Measurements from ENCODE around the gene COL5A1.
"Not testable (repeated sequence)": the region's sequence is repeated elsewhere in the genome, so short reads cannot be mapped to it uniquely, and the experiment has no call there.

The COL5A1 gene

GRCh38 chr9:134658378-134658955 lies 16.9 kb downstream of the COL5A1 start:
- Mint-ChIP-seq H3K9me3 (peaks cover 4% of the 10 kb centered on the region), H3K27ac (no peak overlapping the region)

GRCh38 chr9:134659688-134660131 lies 18.1 kb downstream of the COL5A1 start:
- Mint-ChIP-seq H3K9me3 (peaks cover 4% of the 10 kb centered on the region), H3K36me3 (no peaks in the 10 kb centered on the region), H3K4me1 (no peaks in the 10 kb centered on the region), H3K27ac (no peak overlapping the region), H3K4me3 (no peak overlapping the region), H3K27me3 (peaks cover 3% of the 10 kb centered on the region)
- DNase-seq (ENCODE audit: low spot score in 2 of 2) (no peak), ATAC-seq (ENCODE audit: low read depth) (no peak)

More at GRCh38 chr9:134658378-134658955, 16.9 kb downstream of the COL5A1 start:
- H3K36me3 Mint-ChIP-seq = no peaks in the 10 kb centered on the region
- DNase-seq (ENCODE audit: low spot score in 2 of 2) (no peak), ATAC-seq (ENCODE audit: low read depth) (no peak)
- H3K4me3 Mint-ChIP-seq = no peak overlapping the region
- H3K4me1 Mint-ChIP-seq = no peaks in the 10 kb centered on the region
- H3K27me3 Mint-ChIP-seq = peaks cover 5% of the 10 kb centered on the region

DNA sequence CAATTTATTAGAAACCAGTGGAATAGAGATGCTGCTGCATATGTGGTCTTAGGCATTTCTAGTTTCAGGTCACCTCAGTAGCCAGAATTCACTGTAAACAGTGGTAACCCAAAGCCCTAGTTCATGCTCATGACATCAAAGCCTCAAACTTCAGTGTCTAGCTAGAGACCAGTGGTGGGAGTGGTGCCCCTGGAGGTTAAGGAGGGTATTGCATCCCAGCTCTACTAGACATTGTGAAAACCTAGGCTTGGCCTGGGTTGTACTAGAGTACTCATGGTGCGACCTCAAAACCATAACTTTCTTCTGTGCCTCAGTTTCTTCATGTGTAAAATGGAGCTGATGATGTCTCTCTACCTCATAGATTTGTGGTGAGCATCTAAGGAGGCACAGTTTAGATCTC lies 18.8 kb downstream of the COL5A1 start:
- no peaks in the 10 kb centered on the region for H3K4me1 Mint-ChIP-seq
- H3K9me3 Mint-ChIP-seq = peaks cover 4% of the 10 kb centered on the region
- peaks cover 6% of the 10 kb centered on the region for H3K27me3 Mint-ChIP-seq
- no peak for ATAC-seq (ENCODE audit: low read depth)
- no peak overlapping the region for H3K27ac Mint-ChIP-seq
- no peak for DNase-seq (ENCODE audit: low spot score in 2 of 2)
- no peaks in the 10 kb centered on the region for H3K36me3 Mint-ChIP-seq
- H3K4me3 Mint-ChIP-seq = no peak overlapping the region

DNA sequence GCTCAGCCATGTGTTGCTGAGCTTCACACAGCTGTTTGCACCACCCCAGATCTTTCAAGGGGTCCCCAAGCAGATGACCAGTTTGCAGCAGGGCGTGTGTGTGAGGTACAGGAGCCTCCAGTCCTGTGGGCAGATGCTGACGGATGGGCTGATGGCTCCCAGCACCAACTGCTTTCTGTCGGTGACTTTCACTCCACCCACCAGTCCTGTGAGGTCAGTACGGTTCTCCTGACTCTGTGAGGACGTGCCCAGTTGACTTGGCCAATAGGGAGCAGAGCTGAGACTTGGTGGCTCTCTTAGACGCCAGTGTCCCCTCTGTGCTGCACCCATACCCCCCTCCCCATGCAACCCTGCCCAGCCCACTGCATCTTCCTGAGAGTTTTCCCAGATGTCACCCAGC lies 19.7 kb downstream of the COL5A1 start:
- DNase-seq (ENCODE audit: low spot score in 2 of 2) (no peak), ATAC-seq (ENCODE audit: low read depth) (no peak)
- H3K9me3 Mint-ChIP-seq = peaks cover 4% of the 10 kb centered on the region
- H3K4me1 Mint-ChIP-seq = no peaks in the 10 kb centered on the region
- H3K27ac Mint-ChIP-seq = no peak overlapping the region
- H3K4me3 Mint-ChIP-seq = no peak overlapping the region
- no peaks in the 10 kb centered on the region for H3K36me3 Mint-ChIP-seq
- H3K27me3 Mint-ChIP-seq = peaks cover 6% of the 10 kb centered on the region

GRCh38 chr9:134661791-134662142 lies 20.2 kb downstream of the COL5A1 start:
- DNase-seq (ENCODE audit: low spot score in 2 of 2) (no peak), ATAC-seq (ENCODE audit: low read depth) (no peak)
- no peaks in the 10 kb centered on the region for H3K4me1 Mint-ChIP-seq
- no peaks in the 10 kb centered on the region for H3K36me3 Mint-ChIP-seq
- no peak overlapping the region for H3K27ac Mint-ChIP-seq
- H3K4me3 Mint-ChIP-seq = no peak overlapping the region
- peaks cover 6% of the 10 kb centered on the region for H3K27me3 Mint-ChIP-seq
- H3K9me3 Mint-ChIP-seq = peaks cover 4% of the 10 kb centered on the region

GRCh38 chr9:134662143-134662876 lies 20.7 kb downstream of the COL5A1 start:
- Mint-ChIP-seq H3K27me3 (peaks cover 6% of the 10 kb centered on the region), H3K4me3 (no peak overlapping the region), H3K4me1 (no peaks in the 10 kb centered on the region), H3K36me3 (no peaks in the 10 kb centered on the region), H3K9me3 (peaks cover 4% of the 10 kb centered on the region), H3K27ac (no peak overlapping the region)
- ATAC-seq (ENCODE audit: low read depth) = no peak
- DNase-seq (ENCODE audit: low spot score in 2 of 2) = no peak

GRCh38 chr9:134663084-134663483 lies 21.5 kb downstream of the COL5A1 start:
- no peak for ATAC-seq (ENCODE audit: low read depth)
- Mint-ChIP-seq H3K36me3 (no peaks in the 10 kb centered on the region), H3K4me1 (no peaks in the 10 kb centered on the region), H3K27me3 (peaks cover 6% of the 10 kb centered on the region), H3K27ac (no peak overlapping the region), H3K4me3 (no peak overlapping the region), H3K9me3 (peaks cover 4% of the 10 kb centered on the region)
- DNase-seq (ENCODE audit: low spot score in 2 of 2) = no peak

DNA sequence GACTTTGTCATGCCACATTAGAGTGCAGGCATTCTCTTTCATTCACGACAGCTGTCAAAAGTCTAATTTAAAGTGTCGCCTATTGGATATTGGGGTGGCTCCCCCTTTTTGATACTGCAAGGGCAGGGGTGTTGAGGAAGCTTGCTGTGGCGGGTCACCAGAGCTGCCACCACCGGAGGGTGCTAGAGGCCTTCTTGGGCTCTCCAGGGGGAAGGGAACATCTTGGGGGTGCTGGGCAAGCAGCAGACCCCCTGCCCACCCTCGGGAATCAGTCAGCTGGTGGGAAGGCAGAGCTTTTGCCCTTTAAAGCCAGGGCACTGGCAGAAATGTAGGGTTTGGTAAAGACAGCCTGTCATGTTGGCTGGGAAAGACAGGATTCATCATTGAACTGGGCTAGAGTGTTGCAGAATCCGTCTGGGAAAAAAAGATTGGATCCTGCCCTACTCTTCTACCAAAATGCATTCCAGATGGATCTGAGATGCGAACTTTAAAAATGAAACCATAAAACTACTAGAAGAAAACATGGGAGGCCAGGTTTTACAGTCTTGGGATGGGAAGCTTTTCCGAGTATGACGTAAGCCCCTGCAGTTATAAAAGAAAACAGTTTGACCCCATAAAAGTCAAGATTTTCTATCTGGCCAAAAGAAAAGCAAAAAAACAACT lies 22.3 kb downstream of the COL5A1 start:
- Mint-ChIP-seq H3K27me3 (peaks cover 11% of the 10 kb centered on the region), H3K9me3 (peaks cover 6% of the 10 kb centered on the region), H3K36me3 (no peaks in the 10 kb centered on the region), H3K27ac (no peak overlapping the region), H3K4me3 (no peak overlapping the region), H3K4me1 (no peaks in the 10 kb centered on the region)
- DNase-seq (ENCODE audit: low spot score in 2 of 2) (no peak), ATAC-seq (ENCODE audit: low read depth) (no peak)

- H3K4me1 Mint-ChIP-seq = peaks cover 2% of the 10 kb centered on the region
- H3K9me3 Mint-ChIP-seq = peaks cover 8% of the 10 kb centered on the region
- no peak overlapping the region for H3K4me3 Mint-ChIP-seq
- H3K36me3 Mint-ChIP-seq = no peaks in the 10 kb centered on the region
- H3K27ac Mint-ChIP-seq = no peak overlapping the region
- no peak for ATAC-seq (ENCODE audit: low read depth)
- peaks cover 14% of the 10 kb centered on the region for H3K27me3 Mint-ChIP-seq
- no peak for DNase-seq (ENCODE audit: low spot score in 2 of 2)
These were observed 22.8 kb downstream of the COL5A1 start for GRCh38 chr9:134664446-134664845.

- ATAC-seq (ENCODE audit: low read depth) (no peak), DNase-seq (ENCODE audit: low spot score in 2 of 2) (no peak)
- no peak overlapping the region for H3K27ac Mint-ChIP-seq
- no peak overlapping the region for H3K4me3 Mint-ChIP-seq
- H3K9me3 Mint-ChIP-seq = peaks cover 4% of the 10 kb centered on the region
- peaks cover 14% of the 10 kb centered on the region for H3K27me3 Mint-ChIP-seq
- no peaks in the 10 kb centered on the region for H3K36me3 Mint-ChIP-seq
- peaks cover 2% of the 10 kb centered on the region for H3K4me1 Mint-ChIP-seq
These were observed 24.6 kb downstream of the COL5A1 start for GRCh38 chr9:134666208-134666607.

DNA sequence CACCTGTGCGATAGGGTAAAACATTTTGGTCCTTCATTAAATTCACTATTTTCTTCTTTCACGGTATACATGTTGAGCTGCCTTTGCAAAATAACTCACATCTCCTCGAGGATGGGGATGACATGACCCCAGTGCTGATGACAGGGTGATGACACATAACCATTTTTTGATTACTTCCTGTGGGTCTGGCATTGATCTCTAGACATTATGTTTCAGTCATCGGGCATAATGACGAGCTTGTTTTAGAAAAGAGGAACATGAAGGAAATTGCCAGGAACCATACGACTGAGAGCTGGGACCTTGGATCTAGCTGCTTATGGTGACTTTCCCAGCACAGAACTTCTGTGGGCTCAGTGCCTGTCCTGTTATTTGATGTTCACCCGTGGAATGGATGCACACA lies 25.2 kb downstream of the COL5A1 start:
- Mint-ChIP-seq H3K9me3 (peaks cover 4% of the 10 kb centered on the region), H3K4me3 (no peak overlapping the region), H3K36me3 (no peaks in the 10 kb centered on the region), H3K27ac (no peak overlapping the region), H3K4me1 (peaks cover 2% of the 10 kb centered on the region), H3K27me3 (peaks cover 14% of the 10 kb centered on the region)
- DNase-seq (ENCODE audit: low spot score in 2 of 2) (no peak), ATAC-seq (ENCODE audit: low read depth) (no peak)

DNA sequence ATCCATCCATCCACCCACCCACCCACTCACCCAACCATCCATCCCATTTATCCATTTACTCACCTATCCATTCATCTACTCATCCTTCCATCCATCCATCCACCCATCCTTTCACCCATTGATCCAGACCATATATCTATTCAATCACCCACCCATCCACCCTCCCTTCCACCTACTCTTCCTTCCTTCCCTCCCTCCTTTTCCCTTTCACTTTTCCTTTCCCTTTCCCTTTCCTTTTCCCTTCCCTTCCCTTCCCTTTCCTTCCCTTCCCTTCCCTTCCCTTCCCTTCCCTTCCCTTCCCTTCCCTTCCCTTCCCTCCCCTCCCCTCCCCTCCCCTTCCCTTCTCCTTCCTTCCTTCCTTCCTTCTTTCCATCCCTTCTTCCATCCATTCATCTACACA lies 27.4 kb downstream of the COL5A1 start:
- not testable (repeated sequence) for H3K4me3 Mint-ChIP-seq; ATAC-seq (ENCODE audit: low read depth); H3K4me1 Mint-ChIP-seq; H3K9me3 Mint-ChIP-seq; H3K27ac Mint-ChIP-seq; H3K36me3 Mint-ChIP-seq; DNase-seq (ENCODE audit: low spot score in 2 of 2)
- peaks cover 11% of the 10 kb centered on the region for H3K27me3 Mint-ChIP-seq

GRCh38 chr9:134669399-134669955 lies 27.9 kb downstream of the COL5A1 start:
- no peak overlapping the region for H3K4me3 Mint-ChIP-seq
- peaks cover 7% of the 10 kb centered on the region for H3K9me3 Mint-ChIP-seq
- no peak for ATAC-seq (ENCODE audit: low read depth)
- no peak for DNase-seq (ENCODE audit: low spot score in 2 of 2)
- peaks cover 2% of the 10 kb centered on the region for H3K4me1 Mint-ChIP-seq
- no peaks in the 10 kb centered on the region for H3K36me3 Mint-ChIP-seq
- H3K27ac Mint-ChIP-seq = no peak overlapping the region
- H3K27me3 Mint-ChIP-seq = peaks cover 11% of the 10 kb centered on the region

- Mint-ChIP-seq H3K27me3 (peaks cover 11% of the 10 kb centered on the region), H3K4me3 (no peak overlapping the region), H3K27ac (no peak overlapping the region), H3K36me3 (no peaks in the 10 kb centered on the region), H3K4me1 (peaks cover 2% of the 10 kb centered on the region), H3K9me3 (peaks cover 8% of the 10 kb centered on the region)
- ATAC-seq (ENCODE audit: low read depth) = no peak
- no peak for DNase-seq (ENCODE audit: low spot score in 2 of 2)
These were observed 28.5 kb downstream of the COL5A1 start for GRCh38 chr9:134670042-134670525.
